SK-N-SH treated with all-trans-retinoic acid at 6 μM for 48 hours (cell line): ENCODE results near the gene MAP1S.

Experiments
- ATAC-seq: fragments of 200-7000 bp; cut with Tn5 transposase; 3 replicates; pipeline ENCODE4 v1.9.1; 2020; ENCODE audit warnings: mild to moderate bottlenecking, moderate library complexity
- ARNTL ChIP-seq: fragments of 450-650 bp; formaldehyde crosslinking; IDR thresholded peaks from 2 replicates; pipeline ENCODE4 v1.5.0; 2020; ENCODE audit warnings: low read depth, mild to moderate bottlenecking, moderate library complexity, borderline replicate concordance
- BACH2 ChIP-seq: fragments of 250-450 bp; sonication (Bioruptor Pico); IDR thresholded peaks from 2 replicates; pipeline ENCODE4 v1.9.0; 2021; ENCODE audit warnings: mild to moderate bottlenecking, borderline replicate concordance
- CSDC2 ChIP-seq: fragments of 250-450 bp; sonication (Bioruptor Pico); IDR thresholded peaks from 2 replicates; pipeline ENCODE4 v1.5.0; 2020; ENCODE audit warnings: mild to moderate bottlenecking, moderate library complexity
- ESRRG ChIP-seq: fragments of 250-450 bp; sonication (Bioruptor Pico); IDR thresholded peaks from 2 replicates; pipeline ENCODE4 v1.6.1; 2021; ENCODE audit warnings: mild to moderate bottlenecking
- GLIS3 ChIP-seq: fragments of 250-450 bp; sonication (Bioruptor Pico); IDR thresholded peaks from 2 replicates; pipeline ENCODE4 v1.5.0; 2020; ENCODE audit warnings: mild to moderate bottlenecking, moderate library complexity
- ISL1 ChIP-seq: fragments of 250-450 bp; sonication (Bioruptor Pico); IDR thresholded peaks from 2 replicates; pipeline ENCODE4 v2.1.2; 2022; ENCODE audit warnings: mild to moderate bottlenecking, moderate library complexity
- OSR1 ChIP-seq: fragments of 250-450 bp; sonication (Bioruptor Pico); IDR thresholded peaks from 2 replicates; pipeline ENCODE4 v1.8.0; 2022; ENCODE audit warnings: moderate library complexity, mild to moderate bottlenecking, inconsistent platforms
- PPARA ChIP-seq: fragments of 250-450 bp; sonication (Bioruptor Pico); IDR thresholded peaks from 2 replicates; pipeline ENCODE4 v1.5.0; 2020; ENCODE audit warnings: mild to moderate bottlenecking, borderline replicate concordance
- RARB ChIP-seq: fragments of 250-450 bp; sonication (Bioruptor Pico); IDR thresholded peaks from 2 replicates; pipeline ENCODE4 v1.8.0; 2021; ENCODE audit warnings: mild to moderate bottlenecking, moderate library complexity
- SNAI2 ChIP-seq: fragments of 250-450 bp; sonication (Bioruptor Pico); IDR thresholded peaks from 2 replicates; pipeline ENCODE4 v1.5.0; 2020; ENCODE audit warnings: mild to moderate bottlenecking, moderate library complexity
- TCF4 ChIP-seq: fragments of 250-450 bp; sonication (Bioruptor Pico); IDR thresholded peaks from 2 replicates; pipeline ENCODE4 v1.8.0; 2021; ENCODE audit warnings: mild to moderate bottlenecking, moderate library complexity, borderline replicate concordance
- TOX ChIP-seq: fragments of 250-450 bp; sonication (Bioruptor Pico); IDR thresholded peaks from 2 replicates; pipeline ENCODE4 v1.8.0; 2021; ENCODE audit warnings: mild to moderate bottlenecking, moderate library complexity, borderline replicate concordance
- ZC3H10 ChIP-seq: fragments of 250-450 bp; sonication (Bioruptor Pico); IDR thresholded peaks from 2 replicates; pipeline ENCODE4 v1.5.1; 2021; ENCODE audit warnings: mild to moderate bottlenecking, moderate library complexity
- ZFP3 ChIP-seq: fragments of 250-450 bp; sonication (Bioruptor Pico); IDR thresholded peaks from 2 replicates; pipeline ENCODE4 v1.5.0; 2020; ENCODE audit warnings: mild to moderate bottlenecking, moderate library complexity
- ZFP30 ChIP-seq: fragments of 450-650 bp; formaldehyde crosslinking; IDR thresholded peaks from 2 replicates; pipeline ENCODE4 v1.5.0; 2022; ENCODE audit warnings: mild to moderate bottlenecking, moderate library complexity
- ZNF565 ChIP-seq: fragments of 450-650 bp; formaldehyde crosslinking; conservative IDR thresholded peaks from 2 replicates; pipeline ENCODE4 v1.5.0; 2020; ENCODE audit warnings: low read depth, mild to moderate bottlenecking, moderate library complexity
- ZNF70 ChIP-seq: fragments of 450-650 bp; formaldehyde crosslinking; IDR thresholded peaks from 2 replicates; pipeline ENCODE4 v1.5.0; 2020; ENCODE audit warnings: mild to moderate bottlenecking, moderate library complexity
- ZNF8 ChIP-seq: fragments of 450-650 bp; formaldehyde crosslinking; IDR thresholded peaks from 2 replicates; pipeline ENCODE4 v1.5.0; 2020; ENCODE audit warnings: mild to moderate bottlenecking, moderate library complexity
- TF ChIP-seq, protein P1 (sequence below): fragments of 250-450 bp; sonication (Bioruptor Pico); IDR thresholded peaks from 2 replicates; pipeline ENCODE4 v1.5.1; 2020; ENCODE audit warnings: low read depth, mild to moderate bottlenecking, moderate library complexity
- TF ChIP-seq, protein P2 (sequence below): fragments of 250-450 bp; sonication (Bioruptor Pico); IDR thresholded peaks from 2 replicates; pipeline ENCODE4 v1.5.0; 2020; ENCODE audit warnings: mild to moderate bottlenecking, moderate library complexity
- TF ChIP-seq, protein P3 (sequence below): fragments of 250-450 bp; sonication (Bioruptor Pico); IDR thresholded peaks from 2 replicates; pipeline ENCODE4 v1.8.0; 2021; ENCODE audit warnings: low read depth, mild to moderate bottlenecking, moderate library complexity, borderline replicate concordance
- TF ChIP-seq, protein P4 (sequence below): fragments of 250-450 bp; sonication (Bioruptor Pico); IDR thresholded peaks from 2 replicates; pipeline ENCODE4 v1.8.0; 2020; ENCODE audit warnings: mild to moderate bottlenecking, moderate library complexity, borderline replicate concordance
- TF ChIP-seq, protein P5 (sequence below): fragments of 250-450 bp; sonication (Bioruptor Pico); IDR thresholded peaks from 2 replicates; pipeline ENCODE4 v1.5.1; 2021; ENCODE audit warnings: mild to moderate bottlenecking, moderate library complexity

MAP1S gene

DNA sequence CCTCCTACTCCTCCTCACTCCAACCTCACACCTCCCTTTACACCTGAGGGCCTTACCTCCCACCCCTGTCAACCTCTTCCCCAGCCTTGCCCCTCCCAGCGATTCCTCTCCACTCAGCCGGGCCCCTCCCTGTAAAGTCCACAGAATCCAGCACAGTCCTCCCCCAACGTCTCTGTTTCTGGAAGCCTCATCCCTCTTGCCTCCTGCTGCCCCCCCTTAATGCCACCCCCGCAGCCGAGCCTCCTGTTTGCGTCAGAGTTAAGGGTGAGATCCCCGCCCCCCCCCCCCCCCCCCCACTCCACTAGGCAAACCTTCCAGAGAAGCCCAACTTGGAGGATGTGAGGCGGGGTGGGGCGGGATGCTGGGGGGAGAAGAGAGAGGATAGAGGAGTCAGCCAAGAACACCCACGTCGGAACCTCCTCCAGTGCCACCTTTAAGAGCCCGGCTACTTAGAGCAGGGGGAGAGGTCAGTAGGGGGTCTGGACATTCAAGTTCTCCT, 33.2 kb upstream of the MAP1S start:
- ATAC-seq, result no peak
- TF ChIP-seq, protein P1, sequence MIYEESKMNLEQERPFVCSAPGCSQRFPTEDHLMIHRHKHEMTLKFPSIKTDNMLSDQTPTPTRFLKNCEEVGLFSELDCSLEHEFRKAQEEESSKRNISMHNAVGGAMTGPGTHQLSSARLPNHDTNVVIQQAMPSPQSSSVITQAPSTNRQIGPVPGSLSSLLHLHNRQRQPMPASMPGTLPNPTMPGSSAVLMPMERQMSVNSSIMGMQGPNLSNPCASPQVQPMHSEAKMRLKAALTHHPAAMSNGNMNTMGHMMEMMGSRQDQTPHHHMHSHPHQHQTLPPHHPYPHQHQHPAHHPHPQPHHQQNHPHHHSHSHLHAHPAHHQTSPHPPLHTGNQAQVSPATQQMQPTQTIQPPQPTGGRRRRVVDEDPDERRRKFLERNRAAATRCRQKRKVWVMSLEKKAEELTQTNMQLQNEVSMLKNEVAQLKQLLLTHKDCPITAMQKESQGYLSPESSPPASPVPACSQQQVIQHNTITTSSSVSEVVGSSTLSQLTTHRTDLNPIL, result no peak
- TF ChIP-seq, protein P2, sequence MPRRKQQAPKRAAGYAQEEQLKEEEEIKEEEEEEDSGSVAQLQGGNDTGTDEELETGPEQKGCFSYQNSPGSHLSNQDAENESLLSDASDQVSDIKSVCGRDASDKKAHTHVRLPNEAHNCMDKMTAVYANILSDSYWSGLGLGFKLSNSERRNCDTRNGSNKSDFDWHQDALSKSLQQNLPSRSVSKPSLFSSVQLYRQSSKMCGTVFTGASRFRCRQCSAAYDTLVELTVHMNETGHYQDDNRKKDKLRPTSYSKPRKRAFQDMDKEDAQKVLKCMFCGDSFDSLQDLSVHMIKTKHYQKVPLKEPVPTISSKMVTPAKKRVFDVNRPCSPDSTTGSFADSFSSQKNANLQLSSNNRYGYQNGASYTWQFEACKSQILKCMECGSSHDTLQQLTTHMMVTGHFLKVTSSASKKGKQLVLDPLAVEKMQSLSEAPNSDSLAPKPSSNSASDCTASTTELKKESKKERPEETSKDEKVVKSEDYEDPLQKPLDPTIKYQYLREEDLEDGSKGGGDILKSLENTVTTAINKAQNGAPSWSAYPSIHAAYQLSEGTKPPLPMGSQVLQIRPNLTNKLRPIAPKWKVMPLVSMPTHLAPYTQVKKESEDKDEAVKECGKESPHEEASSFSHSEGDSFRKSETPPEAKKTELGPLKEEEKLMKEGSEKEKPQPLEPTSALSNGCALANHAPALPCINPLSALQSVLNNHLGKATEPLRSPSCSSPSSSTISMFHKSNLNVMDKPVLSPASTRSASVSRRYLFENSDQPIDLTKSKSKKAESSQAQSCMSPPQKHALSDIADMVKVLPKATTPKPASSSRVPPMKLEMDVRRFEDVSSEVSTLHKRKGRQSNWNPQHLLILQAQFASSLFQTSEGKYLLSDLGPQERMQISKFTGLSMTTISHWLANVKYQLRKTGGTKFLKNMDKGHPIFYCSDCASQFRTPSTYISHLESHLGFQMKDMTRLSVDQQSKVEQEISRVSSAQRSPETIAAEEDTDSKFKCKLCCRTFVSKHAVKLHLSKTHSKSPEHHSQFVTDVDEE (CRISPR knock-in tag), result no peak
- TF ChIP-seq ZC3H10 (CRISPR knock-in tag) (no peak), PPARA (CRISPR knock-in tag) (no peak), ZFP3 (CRISPR knock-in tag) (no peak), ZNF70 (no peak), TCF4 (CRISPR knock-in tag) (no peak), OSR1 (CRISPR knock-in tag) (no peak), ARNTL (CRISPR knock-in tag) (no peak), GLIS3 (CRISPR knock-in tag) (no peak), BACH2 (CRISPR knock-in tag) (no peak), RARB (CRISPR knock-in tag) (no peak), ZFP30 (CRISPR knock-in tag) (no peak), SNAI2 (CRISPR knock-in tag) (no peak), ZNF8 (CRISPR knock-in tag) (no peak), CSDC2 (no peak), TOX (CRISPR knock-in tag) (no peak), ZNF565 (CRISPR knock-in tag) (no peak)
- TF ChIP-seq, protein P3, sequence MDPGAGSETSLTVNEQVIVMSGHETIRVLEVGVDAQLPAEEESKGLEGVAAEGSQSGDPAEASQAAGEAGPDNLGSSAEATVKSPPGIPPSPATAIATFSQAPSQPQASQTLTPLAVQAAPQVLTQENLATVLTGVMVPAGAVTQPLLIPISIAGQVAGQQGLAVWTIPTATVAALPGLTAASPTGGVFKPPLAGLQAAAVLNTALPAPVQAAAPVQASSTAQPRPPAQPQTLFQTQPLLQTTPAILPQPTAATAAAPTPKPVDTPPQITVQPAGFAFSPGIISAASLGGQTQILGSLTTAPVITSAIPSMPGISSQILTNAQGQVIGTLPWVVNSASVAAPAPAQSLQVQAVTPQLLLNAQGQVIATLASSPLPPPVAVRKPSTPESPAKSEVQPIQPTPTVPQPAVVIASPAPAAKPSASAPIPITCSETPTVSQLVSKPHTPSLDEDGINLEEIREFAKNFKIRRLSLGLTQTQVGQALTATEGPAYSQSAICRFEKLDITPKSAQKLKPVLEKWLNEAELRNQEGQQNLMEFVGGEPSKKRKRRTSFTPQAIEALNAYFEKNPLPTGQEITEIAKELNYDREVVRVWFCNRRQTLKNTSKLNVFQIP (CRISPR knock-in tag), result no peak
- TF ChIP-seq, protein P4, sequence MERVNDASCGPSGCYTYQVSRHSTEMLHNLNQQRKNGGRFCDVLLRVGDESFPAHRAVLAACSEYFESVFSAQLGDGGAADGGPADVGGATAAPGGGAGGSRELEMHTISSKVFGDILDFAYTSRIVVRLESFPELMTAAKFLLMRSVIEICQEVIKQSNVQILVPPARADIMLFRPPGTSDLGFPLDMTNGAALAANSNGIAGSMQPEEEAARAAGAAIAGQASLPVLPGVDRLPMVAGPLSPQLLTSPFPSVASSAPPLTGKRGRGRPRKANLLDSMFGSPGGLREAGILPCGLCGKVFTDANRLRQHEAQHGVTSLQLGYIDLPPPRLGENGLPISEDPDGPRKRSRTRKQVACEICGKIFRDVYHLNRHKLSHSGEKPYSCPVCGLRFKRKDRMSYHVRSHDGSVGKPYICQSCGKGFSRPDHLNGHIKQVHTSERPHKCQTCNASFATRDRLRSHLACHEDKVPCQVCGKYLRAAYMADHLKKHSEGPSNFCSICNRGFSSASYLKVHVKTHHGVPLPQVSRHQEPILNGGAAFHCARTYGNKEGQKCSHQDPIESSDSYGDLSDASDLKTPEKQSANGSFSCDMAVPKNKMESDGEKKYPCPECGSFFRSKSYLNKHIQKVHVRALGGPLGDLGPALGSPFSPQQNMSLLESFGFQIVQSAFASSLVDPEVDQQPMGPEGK (CRISPR knock-in tag), result no peak

DNA sequence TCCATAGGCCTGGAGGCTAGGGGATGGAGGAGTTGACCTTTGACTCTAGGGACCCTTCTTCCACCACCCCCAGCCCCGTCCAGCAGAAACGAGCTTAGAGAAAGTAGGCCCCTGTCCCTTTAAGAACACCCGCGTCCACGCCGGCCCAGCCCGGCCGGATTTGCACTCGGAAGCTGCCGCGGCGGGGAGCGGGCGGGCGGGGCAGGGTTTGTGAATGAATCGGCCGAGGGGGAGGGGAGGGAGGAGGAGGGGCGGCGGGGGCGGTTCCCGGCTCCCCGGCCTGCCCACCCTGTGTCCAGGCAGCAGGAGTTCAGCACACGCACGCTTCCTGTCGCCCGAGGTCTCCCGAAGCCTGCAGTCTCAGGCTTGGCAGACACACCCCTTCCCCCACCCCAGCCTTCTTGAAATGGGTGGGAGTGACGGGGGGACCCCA, 32.7 kb upstream of the MAP1S start:
- no peak for ATAC-seq
- TF ChIP-seq ISL1 (CRISPR knock-in tag) (no peak), ZNF8 (CRISPR knock-in tag) (no peak), OSR1 (CRISPR knock-in tag) (no peak), GLIS3 (CRISPR knock-in tag) (no peak), ZFP3 (CRISPR knock-in tag) (no peak), TCF4 (CRISPR knock-in tag) (no peak), ESRRG (no peak), SNAI2 (CRISPR knock-in tag) (no peak), BACH2 (CRISPR knock-in tag) (no peak), RARB (CRISPR knock-in tag) (no peak), ARNTL (CRISPR knock-in tag) (no peak), ZNF565 (CRISPR knock-in tag) (no peak), ZNF70 (no peak), ZFP30 (CRISPR knock-in tag) (no peak)
- TF ChIP-seq, protein P5, sequence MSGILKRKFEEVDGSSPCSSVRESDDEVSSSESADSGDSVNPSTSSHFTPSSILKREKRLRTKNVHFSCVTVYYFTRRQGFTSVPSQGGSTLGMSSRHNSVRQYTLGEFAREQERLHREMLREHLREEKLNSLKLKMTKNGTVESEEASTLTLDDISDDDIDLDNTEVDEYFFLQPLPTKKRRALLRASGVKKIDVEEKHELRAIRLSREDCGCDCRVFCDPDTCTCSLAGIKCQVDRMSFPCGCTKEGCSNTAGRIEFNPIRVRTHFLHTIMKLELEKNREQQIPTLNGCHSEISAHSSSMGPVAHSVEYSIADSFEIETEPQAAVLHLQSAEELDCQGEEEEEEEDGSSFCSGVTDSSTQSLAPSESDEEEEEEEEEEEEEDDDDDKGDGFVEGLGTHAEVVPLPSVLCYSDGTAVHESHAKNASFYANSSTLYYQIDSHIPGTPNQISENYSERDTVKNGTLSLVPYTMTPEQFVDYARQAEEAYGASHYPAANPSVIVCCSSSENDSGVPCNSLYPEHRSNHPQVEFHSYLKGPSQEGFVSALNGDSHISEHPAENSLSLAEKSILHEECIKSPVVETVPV (CRISPR knock-in tag), result no peak
- TF ChIP-seq, protein P4 (CRISPR knock-in tag), result no peak
- TF ChIP-seq, protein P3 (CRISPR knock-in tag), result no peak
- TF ChIP-seq, protein P2 (CRISPR knock-in tag), result no peak
